Thyroid gland (tissue), 4 donors: ENCODE measurements around the gene TCP11. TPM values are rescaled to one million over a fixed set of nuclear protein-coding genes. Genes with fewer than 3 reads are reported as not detected.
A peak's percentile ranks its signal among the peaks of the same experiment; 100 is the strongest.

Experiments used
- DNase-seq, 2 donors: peaks; one replicate each; pipeline ENCODE4 v3.0.0-alpha.2; 2019
- H3K27ac ChIP-seq, 3 donors: fragments of 200-600 bp; sonication (generic); 1 replicate in 2 of 3; 2 replicates in 1 of 3; pipeline ENCODE4 v1.5.1; 2016 to 2019; ENCODE audit warnings: mild to moderate bottlenecking in 1 of 3, moderate library complexity in 1 of 3
- H3K27me3 ChIP-seq: fragments of 200-600 bp; sonication (generic); one replicate; pipeline ENCODE4 v1.5.1; 2019
- H3K36me3 ChIP-seq, 2 donors: fragments of 200-600 bp; sonication (generic); one replicate each; pipeline ENCODE4 v1.5.1; 2016 to 2019
- H3K4me1 ChIP-seq, 2 donors: fragments of 200-600 bp; sonication (generic); one replicate each; pipeline ENCODE4 v1.5.1; 2017 to 2019
- H3K4me3 ChIP-seq, 3 donors: fragments of 200-600 bp; sonication (generic); replicated peaks in 1 of 3; 1 replicate in 2 of 3; 2 replicates in 1 of 3; pipeline ENCODE4 v1.5.1; 2016; ENCODE audit warnings: mild to moderate bottlenecking in 1 of 3
- H3K9me3 ChIP-seq: fragments of 200-600 bp; sonication (generic); one replicate; pipeline ENCODE4 v1.5.1; 2017
- CTCF ChIP-seq, 6 experiments: fragments of 200-600 bp in 3 of 6; fragments of 450-650 bp in 3 of 6; sonication (generic) in 3 of 6; IDR thresholded peaks; one replicate each; pipeline ENCODE4 v1.5.1; 2016 to 2019; ENCODE audit warnings: antibody characterized with exemption in 6 of 6, mild to moderate bottlenecking in 2 of 6, inconsistent platforms in 1 of 6, moderate library complexity in 1 of 6
- POLR2A ChIP-seq, 2 donors: fragments of 450-650 bp; IDR thresholded peaks; one replicate each; pipeline ENCODE4 v1.6.1; 2017; ENCODE audit warnings: antibody characterized with exemption in 2 of 2, mild to moderate bottlenecking in 2 of 2, moderate library complexity in 1 of 2
- WGBS, 2 donors: methylation state at CpG; one replicate each; pipeline ENCODE4 v1.1.5; 2017; 5-methylcytosine and 5-hydroxymethylcytosine counted together
- intact Hi-C: fragments of 100-400 bp; cut with DNase I; formaldehyde crosslinking; loops from one replicate; pipeline ENCODE4 v1.15.1; 2023
- total RNA-seq, 4 donors: library from RNA; depleted of rRNA; stranded (reverse); fragments of >200 nt; gene quantifications; one replicate each; pipeline ENCODE4 v1.2.3, GENCODE V29; 2016

TCP11 gene
- total RNA-seq, 4 donors from 2014 or later: 1.0 to 2.8 TPM; not detected in 2

GRCh38 chr6:35149891-35150566 lies 8.9 kb upstream of the TCP11 start:
- DNase-seq: peak; percentile 83 to 85
- H3K9me3 ChIP-seq: no peaks in the 10 kb centered on the region
- 59 to 60% methylated on average over 16 of the region's 16 CpGs for WGBS, 2 donors
- no peaks in the 10 kb centered on the region for H3K36me3 ChIP-seq
- peaks cover 14 to 26% of the 10 kb centered on the region in 2 donors for H3K4me1 ChIP-seq
- H3K27ac ChIP-seq: peak overlapping the region; percentile 71 to 84 (median 81)
- intact Hi-C loops: no loop called here
- TF ChIP-seq POLR2A (IDR thresholded peaks at IDR 0.05): peak in 1 of 2 donors; percentile 36
- TF ChIP-seq CTCF (IDR thresholded peaks at IDR 0.05): peak in 1 of 6 experiments; percentile 2
- no peak overlapping the region for H3K4me3 ChIP-seq
- H3K27me3 ChIP-seq: no peaks in the 10 kb centered on the region

GRCh38 chr6:35148167-35148741 lies 7.1 kb upstream of the TCP11 start:
- intact Hi-C loops: no loop called here
- Histone ChIP-seq H3K4me3 (no peak overlapping the region), H3K4me1 (peaks cover 14 to 26% of the 10 kb centered on the region in 2 donors), H3K36me3 (no peaks in the 10 kb centered on the region), H3K27me3 (no peaks in the 10 kb centered on the region), H3K9me3 (no peaks in the 10 kb centered on the region), H3K27ac (peak overlapping the region; percentile 71 to 84 (median 81))
- TF ChIP-seq POLR2A (IDR thresholded peaks at IDR 0.05) (peak in 1 of 2 donors; percentile 17), CTCF (IDR thresholded peaks at IDR 0.05) (no peak)
- WGBS, 2 donors: 26 to 30% methylated on average over 8 of the region's 8 CpGs
- DNase-seq: peak; percentile 51 to 52

GRCh38 chr6:35147486-35147885 lies 6.3 kb upstream of the TCP11 start:
- 89 to 90% methylated on average over 3 of the region's 3 CpGs for WGBS, 2 donors
- H3K4me1 ChIP-seq: peaks cover 14 to 26% of the 10 kb centered on the region in 2 donors
- intact Hi-C loops: no loop called here
- no peaks in the 10 kb centered on the region for H3K27me3 ChIP-seq
- no peaks in the 10 kb centered on the region for H3K9me3 ChIP-seq
- DNase-seq: no peak
- no peak overlapping the region for H3K4me3 ChIP-seq
- H3K27ac ChIP-seq: no peak overlapping the region
- no peak for TF ChIP-seq CTCF (IDR thresholded peaks at IDR 0.05)
- no peak for TF ChIP-seq POLR2A (IDR thresholded peaks at IDR 0.05)
- no peaks in the 10 kb centered on the region for H3K36me3 ChIP-seq

- Histone ChIP-seq H3K9me3 (no peaks in the 10 kb centered on the region), H3K27me3 (no peaks in the 10 kb centered on the region), H3K4me1 (peaks cover 14 to 26% of the 10 kb centered on the region in 2 donors), H3K27ac (no peak overlapping the region), H3K4me3 (no peak overlapping the region), H3K36me3 (no peaks in the 10 kb centered on the region)
- TF ChIP-seq CTCF (IDR thresholded peaks at IDR 0.05) (no peak), POLR2A (IDR thresholded peaks at IDR 0.05) (no peak)
- WGBS, 2 donors: 91 to 92% methylated on average over 3 of the region's 3 CpGs
- no peak for DNase-seq
- intact Hi-C loops: no loop called here
Observed at GRCh38 chr6:35147026-35147425, 5.9 kb upstream of the TCP11 start.

GRCh38 chr6:35146453-35146852 lies 5.3 kb upstream of the TCP11 start:
- peak; percentile 83 for DNase-seq
- Histone ChIP-seq H3K4me1 (peaks cover 14 to 26% of the 10 kb centered on the region in 2 donors), H3K9me3 (no peaks in the 10 kb centered on the region), H3K27me3 (no peaks in the 10 kb centered on the region), H3K27ac (no peak overlapping the region), H3K4me3 (no peak overlapping the region), H3K36me3 (no peaks in the 10 kb centered on the region)
- intact Hi-C loops: no loop called here
- TF ChIP-seq CTCF (IDR thresholded peaks at IDR 0.05): peak; percentile 29 to 90 (median 78)
- no peak for TF ChIP-seq POLR2A (IDR thresholded peaks at IDR 0.05)
- 39 to 70% methylated on average over 6 of the region's 6 CpGs for whole genome bisulfite sequencing, 2 donors
